ENCODE data around the gene CCDC15. TPM values are rescaled to one million over a fixed set of nuclear protein-coding genes. Genes with fewer than 3 reads are reported as not detected.
"Not testable (repeated sequence)": the region's sequence is repeated elsewhere in the genome, so short reads cannot be mapped to it uniquely, and the experiment has no call there.

The CCDC15 gene
- total RNA-seq, 1 experiment from 2014 or later: 1.3 TPM

DNA sequence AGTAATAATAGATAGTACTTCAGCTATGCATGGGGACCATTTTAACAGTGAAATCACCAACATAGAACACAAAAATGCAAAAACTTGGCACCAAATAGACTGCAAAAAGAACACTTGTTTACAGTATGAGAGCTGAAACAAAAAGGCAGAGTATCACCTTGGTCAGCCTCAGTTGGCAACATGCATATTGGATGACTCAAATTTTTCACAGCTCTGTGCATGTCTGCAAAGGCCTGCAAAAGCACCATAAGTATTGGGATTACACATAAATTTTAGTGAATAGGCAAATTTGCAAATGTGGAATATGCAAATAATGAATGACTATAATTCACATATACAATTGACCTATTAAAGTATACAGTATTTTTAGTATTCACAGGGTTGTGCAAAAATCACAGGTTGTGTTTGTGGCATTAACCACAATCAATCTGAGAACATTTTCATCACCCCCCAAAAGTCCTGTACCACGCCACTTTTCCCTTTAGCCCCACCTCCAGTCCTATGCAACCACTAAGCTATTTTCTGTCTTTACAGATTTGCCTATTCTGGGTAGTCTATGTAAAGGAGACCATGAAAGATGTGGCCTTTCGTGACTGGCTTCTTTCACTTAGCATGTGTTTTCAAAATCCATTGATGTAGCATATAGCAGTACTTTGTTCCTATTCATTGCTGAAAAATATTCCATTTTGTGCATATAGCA is 47.2 kb downstream of the CCDC15 start:
- DNase-seq (ENCODE audit: low spot score): no peak

DNA sequence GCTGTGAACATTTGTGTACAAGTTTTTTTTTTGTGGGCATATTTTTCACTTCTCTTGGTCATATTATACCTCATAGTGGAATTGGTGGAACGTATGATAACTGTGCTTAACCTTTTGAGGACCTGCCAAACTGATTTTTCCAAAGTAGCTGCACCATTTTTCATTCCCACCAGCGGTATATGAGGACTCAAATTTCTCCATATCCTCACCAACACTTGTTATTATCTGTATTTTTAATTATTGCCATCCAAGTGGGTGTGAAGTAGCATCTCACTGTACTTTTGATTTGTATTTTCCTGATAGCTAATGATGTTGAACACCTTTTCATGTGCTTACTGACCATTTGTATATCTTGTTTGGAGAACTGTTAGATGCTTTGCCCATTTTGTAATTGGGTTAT is 47.8 kb downstream of the CCDC15 start:
- DNase-seq (ENCODE audit: low spot score): no peak

DNA sequence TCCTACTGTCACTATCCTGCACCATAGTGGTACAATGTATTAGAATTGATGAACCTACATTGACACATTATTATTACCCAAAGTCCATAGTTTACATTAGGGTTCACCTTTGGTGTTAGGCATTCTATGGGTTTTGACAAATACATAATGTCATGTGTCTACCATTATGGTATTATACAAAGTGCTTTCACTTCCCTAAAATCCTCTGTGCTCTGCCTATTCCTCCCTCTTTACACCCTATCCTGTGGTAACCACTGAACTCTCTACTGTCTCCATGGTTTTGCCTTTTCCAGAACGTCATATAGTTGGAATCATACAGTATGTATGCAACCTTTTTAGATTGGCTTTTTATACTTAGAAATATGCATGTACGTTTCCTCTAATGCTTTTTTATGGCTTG is 51.5 kb downstream of the CCDC15 start:
- no peak for DNase-seq (ENCODE audit: low spot score)

DNA sequence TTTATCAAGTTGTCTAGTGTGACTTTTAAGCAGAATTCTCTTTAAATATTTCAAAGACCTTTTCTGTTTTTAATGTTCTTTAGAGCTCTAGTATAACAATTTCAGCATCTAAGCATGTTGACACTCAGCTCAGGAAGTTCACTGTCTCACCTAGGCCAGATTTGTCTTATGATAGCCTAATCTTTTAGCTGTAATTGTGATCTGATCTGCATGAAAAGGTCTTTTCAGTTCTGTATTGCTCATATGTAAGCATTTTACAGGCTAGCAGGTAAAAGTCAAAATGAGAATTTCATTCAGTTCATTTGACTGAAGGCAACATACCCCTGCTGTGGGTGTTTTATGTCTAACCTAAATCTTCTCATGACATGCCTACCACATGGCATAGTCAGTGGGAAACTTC is 62.4 kb downstream of the CCDC15 start:
- no peak for DNase-seq (ENCODE audit: low spot score)

DNA sequence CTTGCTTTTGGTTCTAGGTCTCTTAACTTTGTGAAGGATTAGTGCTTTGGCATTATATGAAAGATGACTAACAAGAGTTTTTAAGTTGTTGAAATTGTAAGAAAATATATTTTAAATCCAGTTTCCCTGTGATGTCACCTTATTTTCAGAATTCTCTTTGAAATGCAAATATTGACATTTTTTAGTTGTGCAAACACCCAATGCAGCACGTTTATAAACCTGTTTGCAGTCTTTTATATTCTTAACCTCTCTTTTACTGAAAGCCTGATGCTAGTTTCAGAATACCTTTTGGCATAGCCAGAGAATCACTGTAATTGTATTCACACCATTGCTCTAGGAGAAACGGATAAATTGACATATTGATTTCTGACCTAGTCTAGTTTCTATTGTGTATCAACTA is 66.3 kb downstream of the CCDC15 start:
- DNase-seq (ENCODE audit: low spot score): no peak

DNA sequence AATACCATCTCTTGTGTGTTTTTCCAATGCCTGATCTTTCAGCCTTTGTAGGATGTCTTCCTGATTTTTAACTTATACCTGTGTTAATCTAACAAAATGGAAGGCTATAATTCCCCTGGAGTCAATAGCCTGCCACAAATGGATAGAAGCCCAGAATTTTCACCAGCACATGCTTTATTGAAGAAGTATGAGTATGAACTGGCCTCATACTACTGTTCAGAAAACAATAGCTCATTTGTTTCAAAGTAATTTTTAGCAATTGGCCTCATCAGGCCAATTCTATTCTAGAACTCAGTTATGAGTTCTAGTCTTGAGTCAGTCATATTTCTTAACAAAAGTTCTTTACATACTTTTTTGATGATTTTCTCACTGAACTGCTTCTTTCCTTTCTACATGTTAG is 68.5 kb downstream of the CCDC15 start:
- no peak for DNase-seq (ENCODE audit: low spot score)

DNA sequence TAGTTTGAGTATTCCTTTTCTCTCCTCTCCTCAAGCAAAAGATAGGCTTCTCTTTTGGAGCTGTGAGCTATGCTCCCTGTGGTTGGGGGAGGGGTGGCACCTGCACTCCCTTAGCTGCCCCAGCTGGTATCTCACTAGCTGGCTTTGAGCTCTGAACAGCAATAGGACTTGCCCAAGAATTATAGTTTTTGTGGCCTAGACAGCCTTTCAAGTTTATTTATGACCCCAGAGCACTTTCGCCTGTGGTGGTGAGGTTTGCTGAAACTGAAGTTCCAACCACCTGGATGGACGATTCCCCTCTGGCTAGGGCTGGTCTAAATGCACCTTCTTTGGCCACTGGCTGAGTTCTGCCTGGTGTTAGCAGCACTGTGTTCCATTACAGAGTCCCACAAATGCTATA is 72.0 kb downstream of the CCDC15 start:
- DNase-seq (ENCODE audit: low spot score): no peak

DNA sequence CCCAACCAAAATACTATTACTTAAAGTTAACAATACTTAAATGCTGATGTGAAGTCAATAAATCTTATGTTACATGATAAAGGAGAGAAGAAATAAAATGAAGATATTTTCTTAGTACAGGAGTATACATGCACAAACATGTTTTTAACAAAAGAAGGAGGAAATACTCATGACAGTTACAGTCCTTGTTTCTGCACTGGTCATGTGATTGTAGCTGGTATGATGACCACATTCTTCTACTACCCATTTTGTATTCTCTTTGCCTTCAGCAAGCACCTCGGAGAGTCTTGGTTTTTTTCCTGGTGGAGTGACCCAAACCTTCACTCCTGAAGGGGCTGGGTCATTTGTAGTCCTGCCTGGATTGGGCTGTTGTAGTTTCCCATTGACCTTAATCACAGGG is 75.4 kb downstream of the CCDC15 start:
- not testable (repeated sequence) for DNase-seq (ENCODE audit: low spot score)

DNA sequence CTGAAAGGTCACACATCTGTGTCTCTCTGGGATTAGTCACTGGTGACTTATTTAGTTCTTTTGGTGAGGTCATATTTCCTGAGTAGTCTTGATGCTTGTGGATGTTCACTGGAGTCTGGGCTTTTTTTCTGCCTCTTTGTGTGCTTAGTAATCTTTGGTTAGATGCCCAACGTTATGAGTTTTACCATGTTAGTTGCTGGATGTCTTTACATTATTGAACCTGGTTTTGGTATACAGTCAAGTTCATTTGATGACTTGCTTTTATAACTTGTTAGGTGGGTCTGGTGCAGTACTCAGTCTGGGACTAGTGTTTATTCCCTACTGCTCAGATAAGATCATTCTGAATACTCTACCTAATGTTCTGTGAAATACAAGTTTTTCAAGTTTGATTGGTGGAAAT is 82.9 kb downstream of the CCDC15 start:
- DNase-seq (ENCODE audit: low spot score): no peak

DNA sequence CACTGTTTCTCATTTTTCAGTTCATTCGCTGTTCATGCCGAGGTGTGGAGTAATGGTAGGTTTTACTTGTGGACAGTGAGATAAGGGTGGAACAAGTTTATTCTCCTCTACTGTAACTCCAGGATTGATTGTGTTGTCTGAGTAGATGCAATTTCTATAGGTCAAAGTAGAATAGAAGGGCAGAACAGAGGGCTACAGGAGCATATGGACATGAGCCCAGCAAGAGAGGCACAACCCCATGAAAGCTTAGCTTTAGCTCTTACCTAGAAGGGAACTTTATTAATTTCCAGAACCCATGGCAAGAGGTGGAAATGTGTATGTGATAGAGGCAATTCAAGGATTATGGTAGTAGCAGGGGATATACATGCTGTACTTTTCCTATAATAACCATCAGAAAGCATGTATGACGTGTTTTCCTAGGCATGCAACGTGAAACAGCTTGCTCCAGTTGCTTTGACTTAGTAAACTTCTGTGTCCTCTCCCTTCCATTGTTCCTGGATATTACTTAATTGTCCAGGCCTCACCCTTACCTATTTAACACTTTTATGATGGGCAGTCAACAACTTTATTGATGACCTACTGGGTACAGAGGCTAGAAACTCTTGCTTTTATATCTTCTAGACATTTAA is 95.3 kb downstream of the CCDC15 start:
- no peak for DNase-seq (ENCODE audit: low spot score)

DNA sequence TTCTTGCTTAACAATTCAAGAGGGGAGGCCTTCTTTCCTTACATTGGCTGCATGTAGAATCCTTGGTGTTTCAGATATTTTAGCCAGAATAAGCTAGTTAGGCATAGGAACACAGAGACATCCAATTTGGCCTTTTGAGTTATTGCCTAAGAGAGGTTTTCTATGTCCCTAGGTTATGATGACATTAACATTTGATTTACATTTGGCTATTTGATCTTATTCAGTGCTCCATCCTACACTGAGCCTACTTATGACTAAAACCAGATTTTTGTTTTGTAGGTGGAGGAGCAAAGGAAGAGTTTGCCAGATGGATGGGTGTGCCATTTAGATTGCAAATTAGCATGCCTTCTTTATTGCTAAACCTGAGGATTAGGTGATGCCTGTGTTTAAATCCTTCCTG is 98.0 kb downstream of the CCDC15 start:
- no peak for DNase-seq (ENCODE audit: low spot score)

DNA sequence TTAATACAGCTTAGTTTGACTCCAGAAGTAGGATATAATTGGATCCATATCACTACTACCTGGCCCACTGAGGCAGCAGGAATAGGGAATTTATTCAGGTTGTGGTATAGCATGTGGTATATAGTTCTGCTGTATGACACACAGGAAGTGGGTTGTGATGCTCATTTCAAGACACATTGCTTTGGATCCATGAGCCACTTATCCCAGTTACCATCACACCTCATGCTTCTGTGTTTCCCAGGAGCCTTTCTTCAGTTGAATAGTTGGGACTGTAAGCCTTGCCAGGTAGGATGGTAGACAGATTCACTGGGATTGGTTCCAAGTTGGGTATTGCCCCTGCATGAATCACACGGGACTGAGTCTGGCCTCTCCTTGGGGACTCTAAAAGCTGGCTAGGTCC is 99.2 kb downstream of the CCDC15 start:
- no peak for DNase-seq (ENCODE audit: low spot score)

DNA sequence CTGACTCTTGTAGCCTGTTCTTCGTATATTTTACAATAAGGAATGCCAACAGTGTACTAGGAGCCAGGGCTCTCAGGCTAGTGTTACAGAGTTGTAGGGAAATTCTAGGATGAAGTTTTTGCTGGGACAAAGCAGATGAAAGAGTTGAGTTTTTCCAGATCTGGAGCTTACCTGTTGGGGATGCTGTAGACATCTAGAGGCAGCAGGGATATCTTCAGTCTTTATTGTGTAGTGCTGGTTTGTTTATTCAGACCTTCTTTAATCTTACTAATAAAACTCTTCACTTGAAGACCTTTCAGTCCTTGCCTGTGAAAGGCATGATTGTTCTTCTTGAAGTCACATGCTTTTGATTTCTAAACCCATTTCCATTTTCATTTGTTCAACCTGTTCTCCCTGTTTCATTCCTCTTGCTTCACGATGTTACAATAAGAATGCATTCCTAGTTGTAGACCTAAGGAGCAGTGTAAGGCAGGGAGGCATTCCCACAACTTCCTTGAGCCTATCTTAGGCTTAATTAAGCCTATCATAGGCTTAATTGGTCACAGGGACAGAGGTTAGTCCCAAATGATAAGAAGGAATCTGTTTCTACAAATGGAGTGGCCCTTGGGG is 101.2 kb downstream of the CCDC15 start:
- peak; percentile 63 for DNase-seq (ENCODE audit: low spot score)

DNA sequence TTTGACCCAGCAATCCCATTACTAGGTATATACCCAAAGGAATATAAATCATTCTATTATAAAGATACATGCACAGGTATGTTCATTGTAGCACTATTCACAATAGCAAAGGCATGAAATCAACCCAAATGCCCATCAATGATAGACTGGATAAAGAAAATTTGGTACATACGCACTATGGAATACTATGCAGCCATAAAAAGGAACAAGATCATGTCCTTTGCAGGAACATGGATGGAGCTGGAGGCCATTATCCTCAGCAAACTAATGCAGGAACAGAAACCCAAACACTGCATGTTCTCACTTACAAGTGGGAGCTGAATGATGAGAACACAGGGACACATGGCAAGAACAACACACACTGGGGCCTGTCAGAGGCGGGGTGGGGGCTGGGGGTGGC is 102.1 kb downstream of the CCDC15 start:
- DNase-seq (ENCODE audit: low spot score): not testable (repeated sequence)

DNA sequence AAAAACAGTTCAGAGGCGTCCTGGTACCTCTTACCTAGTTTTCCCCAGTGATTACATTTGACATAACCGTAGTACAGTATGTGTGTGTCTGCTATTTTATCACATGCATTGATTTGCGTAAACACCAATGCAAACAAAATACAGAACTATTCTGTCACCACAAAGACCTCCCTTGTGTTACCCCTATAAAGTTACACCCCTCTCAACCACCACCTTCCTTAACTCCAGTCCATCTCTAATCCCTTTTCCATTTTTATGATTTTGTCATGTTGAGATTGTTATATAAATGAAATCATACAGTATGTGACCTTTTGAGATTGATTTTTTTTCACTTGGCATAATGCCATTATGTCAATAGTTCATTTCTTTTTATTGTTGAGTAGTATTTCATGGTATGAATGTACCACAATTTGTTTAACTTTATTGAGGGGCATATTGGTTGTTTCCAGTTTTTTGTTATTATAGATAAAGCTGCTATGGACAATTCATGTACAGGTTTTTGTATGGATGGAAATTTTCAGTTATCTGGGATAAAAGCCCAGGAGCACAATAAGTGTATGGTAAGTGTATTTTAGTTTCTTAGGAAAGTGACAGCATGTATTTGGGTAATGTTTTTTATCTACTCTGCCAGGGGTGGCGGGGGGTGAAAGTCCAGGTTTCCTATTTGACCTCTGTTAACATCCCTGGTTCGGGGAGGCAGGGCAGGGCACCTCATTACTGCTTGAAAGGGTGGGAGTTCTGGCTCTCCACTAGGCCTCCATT is 103.1 kb downstream of the CCDC15 start:
- DNase-seq (ENCODE audit: low spot score): no peak

DNA sequence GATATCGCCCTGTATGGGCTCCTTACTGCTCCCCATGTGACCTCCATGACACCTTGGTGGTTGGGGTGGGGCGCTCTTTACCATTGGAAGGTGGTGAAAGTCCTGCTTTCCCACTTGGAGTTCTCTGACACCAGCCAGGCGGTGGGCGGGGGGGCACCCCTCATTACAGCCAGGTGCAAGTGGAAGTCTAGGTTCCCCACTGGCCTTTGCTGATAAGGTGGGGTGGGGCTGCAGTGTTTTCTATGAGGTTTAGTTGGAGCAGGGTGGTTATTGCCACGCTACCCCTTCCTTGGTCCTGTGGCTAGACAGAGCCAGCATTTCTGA is 103.7 kb downstream of the CCDC15 start:
- DNase-seq (ENCODE audit: low spot score): no peak

DNA sequence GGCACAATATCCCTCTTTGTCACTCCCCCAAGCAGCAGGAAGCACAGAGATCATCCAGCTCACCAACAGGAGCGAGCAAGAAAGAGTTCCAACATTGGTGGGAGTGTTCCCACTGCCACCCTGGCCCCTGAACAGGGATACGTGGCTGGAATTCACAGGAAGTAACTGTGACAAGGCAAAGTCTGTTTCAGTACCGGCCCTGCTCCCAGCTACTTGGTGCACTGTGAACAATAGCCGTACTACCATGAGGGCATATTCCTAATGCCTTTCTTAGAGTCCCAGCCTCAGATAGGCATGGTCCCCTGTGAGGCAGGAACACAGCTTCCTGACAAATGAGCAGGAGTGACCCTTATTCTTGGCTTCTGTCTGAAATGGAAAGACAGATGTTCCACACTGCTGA is 107.3 kb downstream of the CCDC15 start:
- no peak for DNase-seq (ENCODE audit: low spot score)

DNA sequence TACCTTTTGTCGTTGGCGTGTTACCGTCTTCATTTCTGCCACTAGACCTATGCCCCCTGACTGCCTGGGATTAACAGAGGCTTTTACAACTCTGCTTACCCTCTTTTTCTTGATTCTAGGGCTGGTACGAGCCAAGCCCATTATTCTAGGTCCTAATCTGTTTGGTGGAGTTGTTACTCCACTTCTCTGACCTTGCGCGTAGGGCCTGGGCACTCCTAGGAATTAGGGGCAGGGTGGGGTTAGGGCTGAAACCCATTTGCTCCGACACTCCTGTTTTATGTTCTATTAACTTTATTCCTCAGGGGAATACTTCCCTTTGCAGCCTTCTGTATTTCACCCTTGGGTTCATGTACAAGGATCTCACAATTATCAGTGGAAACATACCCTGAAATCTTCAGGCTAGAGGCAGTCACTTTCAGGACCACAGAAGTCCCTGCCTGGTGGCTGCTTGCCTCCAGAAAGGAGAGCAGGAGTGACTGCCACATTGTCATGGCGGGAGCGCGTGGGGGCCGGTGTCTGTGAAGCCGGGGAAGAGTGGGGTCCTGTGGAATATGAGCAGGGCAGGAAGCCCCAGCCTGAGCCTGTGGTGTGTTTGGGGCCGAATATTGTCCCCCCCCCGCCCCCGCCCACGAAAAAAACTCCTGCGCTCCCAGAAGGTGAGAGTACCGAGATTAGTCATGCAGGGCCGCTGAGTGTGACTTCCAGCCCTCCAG is 108.4 kb downstream of the CCDC15 start:
- no peak for DNase-seq (ENCODE audit: low spot score)

DNA sequence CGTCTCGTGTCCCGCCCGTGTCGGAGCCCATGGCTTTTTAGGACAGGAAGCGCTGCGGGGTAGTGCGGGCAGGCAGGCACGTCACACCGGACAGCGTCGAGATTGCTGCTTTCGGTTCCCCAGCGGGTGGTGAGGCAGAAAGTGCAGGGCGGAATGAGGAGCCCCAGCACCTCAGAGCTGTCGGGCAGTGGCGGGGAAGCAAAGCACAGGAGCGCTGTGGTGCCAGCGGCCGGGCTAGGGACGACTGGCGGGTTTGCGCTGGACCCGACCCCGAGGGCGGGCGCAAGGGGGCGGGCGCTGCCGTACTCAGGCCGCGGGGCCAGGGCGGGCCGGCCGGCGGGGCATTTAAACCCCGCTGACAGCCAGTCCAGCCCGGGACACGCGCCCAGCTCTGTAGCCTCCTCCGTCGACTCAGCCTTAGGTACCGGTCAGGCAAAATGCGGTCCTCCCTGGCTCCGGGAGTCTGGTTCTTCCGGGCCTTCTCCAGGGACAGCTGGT is 109.0 kb downstream of the CCDC15 start, which contains the start of gene SLC37A2:
SLC37A2 (plus strand) TSS at position 375 of the 498 bp plus-strand sequence; CDS start at position 438, 63 bp downstream.
- DNase-seq (ENCODE audit: low spot score): peak; percentile 34

DNA sequence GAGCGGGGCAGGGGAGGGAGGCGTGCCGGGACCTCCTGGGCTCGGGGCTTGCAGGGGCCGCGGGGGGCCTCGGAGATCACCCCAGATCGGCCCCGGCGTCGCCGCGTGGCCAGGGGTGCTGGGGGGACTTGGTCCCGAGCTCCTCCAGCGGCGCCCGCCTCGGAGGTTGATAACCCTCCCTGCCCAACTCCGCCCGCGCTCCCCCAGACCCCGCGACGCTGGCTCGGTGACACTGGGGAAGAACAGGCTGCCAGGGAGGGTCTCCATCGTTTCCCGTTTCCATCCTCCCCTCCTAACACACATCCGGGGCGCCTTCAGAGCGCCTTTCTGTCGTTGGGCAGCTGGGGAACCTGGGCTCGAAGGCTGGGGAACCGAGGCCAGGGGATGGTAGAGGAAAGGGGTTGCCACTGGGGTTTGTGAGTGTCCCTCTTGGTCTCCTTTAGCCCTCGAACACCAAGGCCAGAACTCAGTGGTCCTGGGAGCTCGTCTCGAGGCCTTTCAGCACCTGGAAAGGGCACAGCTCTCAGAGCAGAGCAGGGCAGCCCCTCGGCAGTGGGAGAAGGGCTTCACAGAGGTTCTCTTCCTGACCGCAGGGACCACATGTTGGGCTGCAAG is 109.5 kb downstream of the CCDC15 start:
- no peak for DNase-seq (ENCODE audit: low spot score)

DNA sequence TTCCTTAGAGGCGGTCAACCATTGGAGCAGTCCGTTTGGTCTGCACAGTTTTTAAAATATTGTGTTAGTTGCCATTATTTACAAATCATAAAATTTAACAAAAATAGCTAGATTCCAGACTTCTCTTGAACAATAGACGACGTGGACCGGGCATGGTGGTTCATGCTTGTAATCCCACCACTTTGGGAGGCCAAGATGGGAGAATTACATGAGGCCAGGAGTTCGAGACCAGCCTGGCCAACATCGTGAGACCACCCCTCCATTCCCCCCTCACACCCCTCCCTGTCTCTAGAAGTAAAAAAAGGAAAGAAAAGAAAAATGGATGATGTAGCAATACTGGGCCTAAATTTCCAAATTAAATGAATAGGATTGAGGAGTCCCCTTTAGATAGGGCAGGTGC is 110.1 kb downstream of the CCDC15 start:
- no peak for DNase-seq (ENCODE audit: low spot score)

Data from HT-29 (cell line).